ENCODE data around the gene CCDC158.
"Not testable (repeated sequence)": the region's sequence is repeated elsewhere in the genome, so short reads cannot be mapped to it uniquely, and the experiment has no call there.

CCDC158 gene

DNA sequence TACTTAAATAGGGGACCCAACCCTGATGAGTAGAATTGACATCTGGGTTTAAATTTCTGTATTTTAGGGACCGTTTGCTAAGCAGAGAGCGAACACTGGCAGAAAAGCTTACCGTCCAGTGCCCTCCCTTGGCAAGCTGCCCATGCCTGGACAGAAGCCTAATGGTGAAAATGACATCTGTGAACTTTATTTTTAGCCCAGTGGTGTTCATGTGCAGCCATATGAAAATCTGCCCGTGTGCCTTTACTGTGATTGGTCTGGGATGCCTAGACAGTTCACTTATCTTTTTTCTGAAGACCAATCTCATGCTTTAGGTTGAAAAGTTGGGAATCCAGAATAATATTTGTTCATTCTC, 113.3 kb downstream of the CCDC158 start:
- no peak for DNase-seq

DNA sequence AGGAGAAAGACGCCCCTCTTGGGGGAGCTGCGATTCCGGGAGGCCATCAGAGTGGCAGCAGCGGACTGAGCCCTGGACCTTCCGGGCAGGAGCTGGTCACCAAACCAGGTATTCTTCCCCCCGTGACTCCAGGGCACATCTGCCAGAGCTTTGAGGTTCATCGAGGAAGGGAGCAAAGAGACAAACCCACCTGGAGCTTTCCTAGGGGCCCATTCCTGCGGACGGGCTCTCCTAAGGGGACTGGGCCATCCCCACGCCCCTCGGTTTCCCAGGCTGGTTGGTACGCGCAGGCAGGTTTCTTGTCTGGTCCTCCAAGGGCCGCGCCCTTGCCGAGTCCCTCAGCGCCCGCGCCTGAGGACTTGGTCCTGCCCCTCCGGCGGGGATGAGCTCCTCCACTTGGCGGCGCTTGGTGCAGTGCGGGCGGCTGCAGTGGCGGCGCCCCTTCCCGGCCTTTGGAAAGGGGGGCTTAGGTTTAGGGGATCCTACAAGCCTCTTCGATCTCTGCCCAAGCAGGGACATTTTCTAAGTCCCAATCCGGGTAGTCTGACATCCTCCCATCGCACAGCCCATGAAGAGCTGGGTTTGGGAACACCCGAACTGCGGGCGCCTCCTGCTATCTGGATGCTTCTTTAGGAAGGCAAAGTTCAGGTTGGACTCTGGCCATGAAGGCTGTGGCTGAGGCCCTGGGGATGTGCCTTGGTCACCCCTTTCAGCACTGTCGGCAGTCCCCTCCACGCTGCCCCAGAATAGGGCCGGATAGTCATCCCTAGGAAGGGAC, 113.9 kb downstream of the CCDC158 start:
- peak; percentile 78 for DNase-seq

- peak; percentile 54 for DNase-seq
These were observed 114.7 kb downstream of the CCDC158 start, which contains the start of gene STBD1 for GRCh38 chr4:76305971-76306881. Gene STBD1 (plus strand): TSS chr4:76306733. CDS start chr4:76306770, 37 bp downstream.

- no peak for DNase-seq
These were observed 115.8 kb downstream of the CCDC158 start for GRCh38 chr4:76305033-76305687.

DNA sequence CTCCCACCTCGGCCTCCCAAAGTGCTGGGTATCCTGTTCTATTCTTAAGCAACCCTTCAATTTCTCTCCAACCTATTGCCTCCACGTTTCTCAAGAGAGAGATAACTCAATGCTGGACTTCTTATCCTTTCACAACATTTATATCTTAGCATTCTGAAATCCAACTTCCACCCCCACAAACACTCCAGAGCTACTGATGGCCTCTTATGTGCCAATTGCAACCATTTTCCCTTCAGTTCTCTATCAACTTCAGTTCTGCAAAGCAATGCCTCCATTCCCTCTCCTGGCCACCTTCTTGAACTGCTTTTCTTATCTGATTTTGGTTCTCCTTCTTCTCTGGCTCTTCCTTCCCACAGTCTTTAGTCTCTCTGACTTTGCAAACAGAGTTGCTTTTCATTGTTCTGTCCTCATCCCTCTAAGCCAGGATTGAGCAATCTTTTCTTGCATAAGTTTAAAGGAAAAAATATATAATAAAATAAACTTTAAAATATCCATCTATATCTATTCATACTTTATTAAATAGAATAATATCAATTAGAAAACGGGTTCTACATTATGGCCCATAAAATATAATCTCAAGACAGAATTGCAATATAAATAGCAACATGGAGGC, 118.0 kb downstream of the CCDC158 start:
- no peak for DNase-seq

DNA sequence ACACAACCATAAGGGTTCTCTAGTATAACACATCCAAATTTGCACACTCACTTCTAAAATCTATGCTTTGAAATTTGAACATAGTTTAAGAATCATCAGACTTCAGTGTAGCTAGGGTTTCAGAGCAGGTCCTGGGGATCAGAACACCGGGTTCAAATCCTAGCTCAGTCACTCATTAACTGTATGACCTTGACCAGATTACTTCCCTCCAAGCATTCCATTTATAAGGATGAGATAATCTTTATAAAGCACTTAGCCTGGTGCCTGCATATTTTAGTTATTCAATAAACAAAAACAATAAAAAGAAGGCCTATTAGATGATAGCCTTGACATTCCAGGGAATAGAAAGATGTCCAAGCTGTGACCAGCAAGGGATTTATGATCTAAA, 119.2 kb downstream of the CCDC158 start:
- DNase-seq = no peak

- peak; percentile 90 for DNase-seq
These were observed 119.7 kb downstream of the CCDC158 start for GRCh38 chr4:76301068-76301774.

DNA sequence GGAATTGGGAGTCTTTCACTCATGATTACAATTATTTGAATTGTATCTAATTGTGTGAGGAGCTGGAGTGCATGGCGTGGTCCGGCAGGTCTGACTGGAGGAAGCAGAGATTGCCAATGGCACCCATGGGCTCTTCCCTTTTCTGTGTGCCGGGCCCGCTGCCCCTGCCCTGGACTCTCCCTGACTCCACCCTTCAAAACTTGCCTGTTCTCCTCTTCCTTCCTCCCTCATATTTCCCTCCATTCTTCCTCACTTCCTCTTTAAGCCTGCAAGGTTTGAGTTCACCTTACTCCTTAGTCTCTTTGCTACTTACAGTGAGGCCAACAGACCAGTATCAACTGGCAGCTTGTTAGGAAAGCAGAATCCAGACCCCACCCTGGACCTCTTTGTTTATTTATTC, 120.9 kb downstream of the CCDC158 start:
- DNase-seq = no peak

- no peak for DNase-seq
These were observed 122.7 kb downstream of the CCDC158 start for GRCh38 chr4:76298227-76298626.

- no peak for DNase-seq
These were observed 124.6 kb downstream of the CCDC158 start for GRCh38 chr4:76296286-76296820.

GRCh38 chr4:76293772-76294171, 127.2 kb downstream of the CCDC158 start:
- peak; percentile 50 for DNase-seq

DNA sequence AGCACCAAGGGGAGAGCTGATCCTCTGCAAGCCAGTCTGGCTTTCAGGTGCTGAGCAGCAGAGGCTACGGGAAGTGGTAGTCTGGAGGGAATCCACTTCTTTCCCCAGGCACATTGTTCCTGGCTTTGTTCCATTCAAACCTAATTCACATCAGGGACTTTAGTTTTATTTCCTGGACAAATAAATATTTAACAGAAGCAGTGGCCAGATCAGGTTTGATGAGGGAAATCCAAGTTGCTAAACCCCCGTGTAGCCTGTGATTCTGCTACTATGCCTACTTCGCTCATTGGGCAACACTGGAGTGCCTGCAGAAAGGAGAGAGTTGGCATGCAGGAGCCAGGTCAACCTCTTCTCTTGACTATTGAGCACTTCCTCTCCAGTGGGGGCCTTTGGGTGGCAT, 128.2 kb downstream of the CCDC158 start:
- DNase-seq = no peak

- DNase-seq = not testable (repeated sequence)
These were observed 133.1 kb downstream of the CCDC158 start for GRCh38 chr4:76287811-76288210.

GRCh38 chr4:76283900-76284299, 137.0 kb downstream of the CCDC158 start:
- no peak for DNase-seq

DNA sequence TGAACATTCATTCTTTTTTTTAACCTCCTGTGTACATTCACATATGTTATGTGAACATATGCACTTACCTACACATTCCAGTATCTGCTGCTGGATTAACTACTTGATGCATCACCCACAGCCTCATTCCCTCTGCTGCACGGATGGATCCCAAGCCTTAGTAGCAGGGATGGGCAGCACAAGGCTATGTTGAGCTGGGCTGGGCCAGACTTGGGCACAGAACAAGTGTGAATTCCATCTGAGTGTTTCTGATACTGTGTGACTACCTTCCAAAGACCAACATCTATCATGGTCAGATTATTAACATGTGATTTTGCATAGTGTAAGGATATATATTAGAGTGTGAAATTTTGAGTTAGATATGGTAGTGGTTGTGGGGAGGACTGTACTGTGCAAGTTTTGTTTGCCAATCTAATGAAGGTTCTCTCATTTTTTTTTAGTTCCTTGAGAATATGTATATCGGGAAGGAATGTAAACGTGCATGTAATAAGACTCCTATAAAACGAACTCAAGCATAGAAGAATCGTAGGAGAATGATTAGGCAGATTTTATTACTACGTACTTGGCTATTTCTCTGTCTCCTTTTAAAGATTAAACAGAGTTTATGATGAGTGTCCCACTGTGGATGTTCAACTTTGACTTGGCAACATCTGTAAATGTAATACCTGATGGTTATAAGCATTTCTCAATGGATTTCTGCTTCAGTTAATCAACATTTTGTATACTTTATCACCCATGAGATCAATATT, 137.8 kb downstream of the CCDC158 start:
- DNase-seq = no peak

- not testable (repeated sequence) for DNase-seq
These were observed 139.3 kb downstream of the CCDC158 start for GRCh38 chr4:76281594-76281993.

DNA sequence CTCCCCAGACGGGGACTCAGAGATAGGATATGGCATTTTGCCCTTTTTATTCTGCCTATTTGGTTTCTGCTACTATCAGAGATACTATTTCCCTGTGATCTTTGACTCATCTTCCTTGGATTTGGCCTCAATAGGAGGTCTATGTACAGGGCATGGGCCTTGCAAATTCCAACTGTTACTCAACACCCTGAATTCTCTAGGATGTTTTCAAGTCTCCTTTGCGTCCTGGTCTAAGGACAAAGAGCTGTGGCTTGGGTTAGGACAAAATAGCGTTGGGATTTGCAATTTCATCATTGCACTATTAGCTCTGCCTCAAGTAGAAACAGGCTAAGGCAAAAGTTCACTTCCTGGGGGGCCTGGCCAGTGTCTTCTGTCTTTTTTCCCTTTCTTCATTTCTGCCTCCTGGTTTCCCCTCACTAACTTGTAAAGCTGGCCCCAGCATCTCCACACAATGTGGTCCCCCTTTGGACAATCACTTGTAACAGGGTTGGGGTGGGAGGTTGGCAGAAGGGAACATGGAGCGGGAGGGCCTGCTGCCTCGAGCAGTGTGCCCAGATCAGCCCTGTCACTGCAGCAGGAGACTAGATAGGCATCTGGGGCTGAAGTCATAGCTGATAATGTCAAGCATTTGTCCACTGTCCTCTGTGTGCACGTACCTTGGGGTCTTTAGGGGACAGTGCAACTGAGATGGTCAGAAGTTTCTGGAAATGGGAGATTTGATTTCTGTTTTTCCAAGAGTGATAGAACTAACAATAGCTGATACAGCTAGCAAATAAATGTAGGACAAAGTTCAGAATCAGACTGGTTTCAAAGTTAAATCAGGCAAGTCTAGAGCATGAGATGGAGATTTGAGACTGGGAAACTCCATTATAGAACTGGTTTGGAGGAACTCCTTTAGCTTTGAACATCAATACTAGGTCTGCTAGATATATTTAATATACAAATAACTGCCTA, 140.2 kb downstream of the CCDC158 start:
- DNase-seq = no peak

DNA sequence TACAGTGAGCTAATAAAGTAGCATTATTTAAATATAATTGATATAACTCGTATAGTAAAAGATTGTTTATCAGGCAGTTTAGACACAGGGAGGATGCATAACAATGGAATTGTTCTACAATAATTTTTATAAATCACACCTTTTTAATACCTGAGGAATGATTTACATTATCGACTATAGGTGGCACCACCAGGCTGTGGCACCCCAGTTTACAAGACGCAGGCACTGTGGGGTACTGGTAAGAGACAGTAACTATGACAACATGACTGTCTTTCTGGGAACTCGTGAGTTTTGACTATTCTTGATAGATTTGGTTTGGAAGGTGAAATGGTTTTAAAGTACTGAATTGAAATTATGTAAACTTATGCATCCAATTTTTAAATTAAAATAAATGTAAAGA, 141.5 kb downstream of the CCDC158 start:
- DNase-seq = peak; percentile 41

DNA sequence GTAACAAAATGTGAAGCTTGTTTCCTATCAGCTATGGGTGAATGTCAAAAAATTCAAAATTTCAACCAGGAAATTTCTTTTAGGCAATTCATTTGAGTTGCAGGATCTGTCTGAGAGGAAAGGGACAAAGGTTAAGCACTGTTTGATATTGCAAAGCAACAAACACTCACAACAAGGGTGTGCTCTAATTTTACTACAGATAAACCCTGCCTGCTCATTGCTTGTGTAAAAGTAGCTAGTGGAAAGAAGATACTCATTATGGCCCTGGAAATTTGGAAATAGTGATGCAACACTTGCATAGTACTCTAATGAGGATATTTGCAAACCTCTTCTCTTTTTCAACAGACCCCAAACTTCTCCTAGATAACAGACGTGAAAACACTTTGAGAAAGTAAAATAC, 142.4 kb downstream of the CCDC158 start:
- peak; percentile 42 for DNase-seq

GRCh38 chr4:76277667-76278066, 143.3 kb downstream of the CCDC158 start:
- no peak for DNase-seq

Measured in hematopoietic multipotent progenitor cell treated with erythropoietin and hydrocortisone succinate and interleukin-3 and kit ligand, for 6 days (in vitro differentiated cells).